HepG2 (cell line): ENCODE results near the gene AMER1. TPM values are rescaled to one million over a fixed set of nuclear protein-coding genes. Genes with fewer than 3 reads are reported as not detected.

Experiments used
- ATAC-seq: fragments of 200-7000 bp; cut with Tn5 transposase; 3 replicates; pipeline ENCODE4 v1.9.1; 2020; ENCODE audit warnings: mild to moderate bottlenecking, moderate library complexity
- BruUV-seq: library from RNA; stranded (reverse); fragments of 400-500 nt; replicated peaks from 2 replicates; lab custom pipeline; 2021; lab: Mats Ljungman, UMichigan
- CTCF ChIA-PET: fragments of 300-600 bp; formaldehyde crosslinking; extraction: SDS; loops from one replicate; lab custom pipeline; 2021; ENCODE audit warnings: low total read pairs, inconsistent platforms, low intra/inter-chr PET ratio; lab: Yijun Ruan, JAX
- POLR2A ChIA-PET: fragments of 350-600 bp; sonication (Branson Sonifier 250); formaldehyde crosslinking; loops from one replicate; lab custom pipeline; 2020; ENCODE audit warnings: antibody characterized with exemption, inconsistent platforms; lab: Yijun Ruan, JAX
- DNase-seq: peaks from one replicate; pipeline ENCODE4 v3.0.0-alpha.2; 2015; ENCODE audit warnings: low spot score
- FAIRE-seq: peaks from 3 replicates; lab custom pipeline; 2011; peaks lifted over from hg19 to GRCh38; lab: Jason Lieb, UNC
- H2AFZ ChIP-seq: one replicate; pipeline ENCODE4 v1.6.1; 2011; ENCODE audit warnings: low read length, inconsistent platforms
- H3K27ac ChIP-seq: fragments of 300-600 bp; 3 replicates; pipeline ENCODE4 v1.8.0; 2011; ENCODE audit warnings: mixed run types, mild to moderate bottlenecking, mixed read lengths, low read length, inconsistent platforms; ENCODE audit not compliant: insufficient read depth; ENCODE audit errors: extremely low read length
- H3K27me3 ChIP-seq, 2 experiments: fragments of 200-600 bp in 1 of 2; 2 replicates in 1 of 2; 3 replicates in 1 of 2; pipeline versions ENCODE4 v1.6.0 to v1.8.0; 2011; ENCODE audit warnings: low read length in 2 of 2, mild to moderate bottlenecking in 2 of 2, moderate library complexity in 2 of 2, inconsistent platforms in 1 of 2; ENCODE audit not compliant: insufficient read depth in 2 of 2, control insufficient read depth in 1 of 2
- H3K36me3 ChIP-seq, 2 experiments: fragments of 200-600 bp in 1 of 2; replicated peaks in 1 of 2; 2 replicates in 1 of 2; 3 replicates in 1 of 2; pipeline versions ENCODE4 v1.5.1 to v1.8.0; 2011; ENCODE audit warnings: low read length in 2 of 2, inconsistent platforms in 1 of 2; ENCODE audit not compliant: insufficient read depth in 2 of 2, control insufficient read depth in 1 of 2
- H3K4me1 ChIP-seq: 2 replicates; pipeline ENCODE4 v1.5.1; 2012; ENCODE audit warnings: low read length, inconsistent platforms; ENCODE audit not compliant: insufficient read depth
- H3K4me2 ChIP-seq: 2 replicates; pipeline ENCODE4 v1.6.0; 2011; ENCODE audit warnings: low read depth, low read length, inconsistent platforms
- H3K4me3 ChIP-seq, 3 experiments: fragments of 200-600 bp in 1 of 3; sonication (generic), shearing (Covaris generic) in 1 of 3; replicated peaks in 1 of 3; 2 replicates each; pipeline ENCODE4 v1.5.1; 2011 to 2016; ENCODE audit warnings: low read length in 3 of 3, inconsistent platforms in 2 of 3, low read depth in 2 of 3, mild to moderate bottlenecking in 2 of 3, control low read depth in 1 of 3, mixed read lengths in 1 of 3; ENCODE audit not compliant: insufficient read depth in 1 of 3
- H3K79me2 ChIP-seq: one replicate; pipeline ENCODE4 v1.6.1; 2011; ENCODE audit warnings: low read length, inconsistent platforms; ENCODE audit not compliant: insufficient read depth
- H3K9ac ChIP-seq: 2 replicates; pipeline ENCODE4 v1.6.0; 2011; ENCODE audit warnings: mild to moderate bottlenecking, low read depth, low read length, inconsistent platforms; ENCODE audit not compliant: insufficient read depth
- H3K9me3 ChIP-seq: 2 replicates; pipeline ENCODE4 v1.5.1; 2012; ENCODE audit warnings: mild to moderate bottlenecking, low read length
- H4K20me1 ChIP-seq: 2 replicates; pipeline ENCODE4 v1.6.0; 2011; ENCODE audit warnings: inconsistent platforms, mild to moderate bottlenecking, low read length, moderate library complexity; ENCODE audit not compliant: insufficient read depth
- CAMTA2 ChIP-seq: sonication (generic); formaldehyde crosslinking; IDR thresholded peaks from 2 replicates; pipeline ENCODE4 v1.4.0; 2020; ENCODE audit warnings: mild to moderate bottlenecking, missing genetic modification reagents, borderline replicate concordance
- CSRNP1 ChIP-seq: sonication (generic); formaldehyde crosslinking; IDR thresholded peaks from 2 replicates; pipeline ENCODE4 v1.8.1; 2023; ENCODE audit warnings: mild to moderate bottlenecking, missing genetic modification reagents
- E2F2 ChIP-seq: sonication (generic); formaldehyde crosslinking; IDR thresholded peaks from 2 replicates; pipeline ENCODE4 v1.4.0; 2020; ENCODE audit warnings: missing genetic modification reagents, borderline replicate concordance
- ETV6 ChIP-seq: sonication (generic); formaldehyde crosslinking; conservative IDR thresholded peaks from 2 replicates; pipeline ENCODE4 v1.4.0; 2020; ENCODE audit warnings: missing genetic modification reagents
- HNRNPL ChIP-seq: fragments of 200-400 bp; formaldehyde crosslinking; IDR thresholded peaks from 2 replicates; pipeline ENCODE4 v1.6.1; 2017; ENCODE audit warnings: mild to moderate bottlenecking, low read depth, low read length
- JUND ChIP-seq: sonication (generic); formaldehyde crosslinking; IDR thresholded peaks from 2 replicates; pipeline ENCODE4 v1.8.0; 2022; ENCODE audit warnings: mild to moderate bottlenecking, missing genetic modification reagents
- NCOA5 ChIP-seq: sonication (generic); formaldehyde crosslinking; IDR thresholded peaks from 2 replicates; pipeline ENCODE4 v1.4.0; 2020; ENCODE audit warnings: missing genetic modification reagents
- PLRG1 ChIP-seq: fragments of 450-650 bp; conservative IDR thresholded peaks from 2 replicates; pipeline ENCODE4 v1.6.1; 2016
- SOX13 ChIP-seq, 3 experiments: fragments of 450-650 bp in 1 of 3; sonication (generic) in 1 of 3; formaldehyde crosslinking in 1 of 3; IDR thresholded peaks in 2 of 3; conservative IDR thresholded peaks in 1 of 3; 2 replicates each; pipeline versions ENCODE4 v1.5.0 to v1.6.1; 2016 to 2020; ENCODE audit warnings: antibody characterized with exemption in 1 of 3, mild to moderate bottlenecking in 1 of 3, missing compliant biosample characterization in 1 of 3, missing genetic modification reagents in 1 of 3, moderate library complexity in 1 of 3
- SP1 ChIP-seq, 2 experiments: fragments of 450-650 bp in 1 of 2; sonication (generic) in 1 of 2; formaldehyde crosslinking in 1 of 2; IDR thresholded peaks; 2 replicates each; pipeline versions ENCODE4 v1.4.0 to v1.6.1; 2016 to 2020; ENCODE audit warnings: missing genetic modification reagents in 1 of 2
- STAG1 ChIP-seq: sonication (generic); formaldehyde crosslinking; IDR thresholded peaks from 2 replicates; pipeline ENCODE4 v1.4.0; 2020; ENCODE audit warnings: missing genetic modification reagents
- TBX2 ChIP-seq: sonication (generic); formaldehyde crosslinking; IDR thresholded peaks from 2 replicates; pipeline ENCODE4 v1.5.0; 2020; ENCODE audit warnings: missing genetic modification reagents, mild to moderate bottlenecking, borderline replicate concordance
- ZFP37 ChIP-seq: sonication (generic); formaldehyde crosslinking; IDR thresholded peaks from 2 replicates; pipeline ENCODE4 v1.4.0; 2020; ENCODE audit warnings: missing genetic modification reagents, borderline replicate concordance
- WGBS: methylation state at CpG from one replicate; pipeline ENCODE4 v1.1.6; 2017; ENCODE audit warnings: low lambda C conversion rate; 5-methylcytosine and 5-hydroxymethylcytosine counted together
- in situ Hi-C: cut with HindIII; loops from 2 replicates; pipeline ENCODE4 v1.10.0; 2017; ENCODE audit warnings: low pct_unique_long_range_greater_than_20kb; ENCODE audit not compliant: extremely low pct_ligation_motif_present
- intact Hi-C: fragments of 100-400 bp; cut with micrococcal nuclease; formaldehyde crosslinking; loops from one replicate; pipeline ENCODE4 v1.10.0; 2022; ENCODE audit not compliant: unreplicated experiment
- polyA plus RNA-seq, 8 experiments: library from polyadenylated mRNA; depleted of rRNA in 3 of 8; stranded (reverse) in 7 of 8; unstranded in 1 of 8; fragments of >200 nt; fragmentation: Illumina TruSeq in 4 of 8; extraction: Trizol in 4 of 8; gene quantifications; 2 replicates each; pipeline versions ENCODE4 v1.2.1 to v1.2.3, GENCODE V29; 2011 to 2016; ENCODE audit warnings: low read depth in 4 of 8, missing spikeins in 1 of 8, mixed read lengths in 1 of 8; ENCODE audit not compliant: insufficient read depth in 1 of 8
- total RNA-seq, 5 experiments: library from RNA; depleted of rRNA; stranded (reverse); fragments of >200 nt; fragmentation: Illumina TruSeq; extraction: Trizol; gene quantifications; 2 replicates each; pipeline ENCODE4 v1.2.3, GENCODE V29; 2016; ENCODE audit warnings: low read depth in 1 of 5
- TF ChIP-seq, protein P1 (sequence below): IDR thresholded peaks from 2 replicates; pipeline ENCODE4 v1.6.1; 2016; ENCODE audit warnings: low read depth

AMER1 gene
- total and polyA plus RNA-seq, 2 of the 13 experiments (the other 11 are each of a cell fraction or from before 2014, with no cell fraction given), result 2.8 to 10.8 TPM

GRCh38 chrX:64205735-64206501, 410 bp upstream of the AMER1 start:
- peak; percentile 56 for FAIRE-seq
- POLR2A ChIA-PET, result interaction anchor here (1.3 to 2.1 kb wide), 2 partner anchors 19 to 53 kb away, joined by 3 to 7 read pairs; no protein-coding TSS in a partner anchor
- in situ Hi-C loops, result no loop called here
- H4K20me1 ChIP-seq, result 0 out of 2 replicates have a peak, but pooled peaks cover 2% of the 10 kb centered on the region
- intact Hi-C loops, result loop anchor here (2.0 kb wide), 2 partner anchors 53 to 113 kb away; no protein-coding TSS in a partner anchor
- peak overlapping the region; percentile 90 for H3K27ac ChIP-seq
- no peaks in the 10 kb centered on the region for H3K9me3 ChIP-seq
- no peaks in the 10 kb centered on the region; a peak in 1 of 5 replicates for H3K27me3 ChIP-seq
- peak; percentile 85 for ATAC-seq
- whole genome bisulfite sequencing, result 0% methylated on average over 3 of the region's 45 CpGs
- BruUV-seq, result TSS peak; percentile 92
- no peaks in the 10 kb centered on the region for H3K36me3 ChIP-seq
- peak; percentile 81 for DNase-seq
- peak overlapping the region; percentile 15 for H2AFZ ChIP-seq
- CTCF ChIA-PET, result no interaction called here
- peak overlapping the region; percentile 71 for H3K9ac ChIP-seq
- H3K4me2 ChIP-seq, result peak overlapping the region; percentile 82
- H3K4me1 ChIP-seq, result peaks cover 18% of the 10 kb centered on the region
- peak overlapping the region; percentile 73 to 78 (median 74) for H3K4me3 ChIP-seq
- peaks cover 8% of the 10 kb centered on the region for H3K79me2 ChIP-seq
- TF ChIP-seq CSRNP1 (CRISPR knock-in tag) (no peak), SOX13 (IDR thresholded peaks at IDR 0.05) (no peak), SOX13 (CRISPR knock-in tag; conservative IDR thresholded peaks at IDR 0.05 in 1 of 2, IDR thresholded peaks at IDR 0.05 in 1 of 2) (no peak), E2F2 (no peak), STAG1 (CRISPR knock-in tag) (0 out of 2 replicates have a peak, but pooled peaks have one; percentile 28), ETV6 (CRISPR knock-in tag) (no peak), CAMTA2 (CRISPR knock-in tag) (no peak), ZFP37 (CRISPR knock-in tag) (no peak), NCOA5 (CRISPR knock-in tag) (no peak), HNRNPL (0 out of 2 replicates have a peak, but pooled peaks have one; percentile 26), TBX2 (CRISPR knock-in tag) (0 out of 2 replicates have a peak, but pooled peaks have one; percentile 2), JUND (CRISPR knock-in tag) (no peak), PLRG1 (no peak), SP1 (IDR thresholded peaks at IDR 0.05) (no peak), SP1 (CRISPR knock-in tag; IDR thresholded peaks at IDR 0.05) (peak; percentile 76)
- TF ChIP-seq, protein P1, sequence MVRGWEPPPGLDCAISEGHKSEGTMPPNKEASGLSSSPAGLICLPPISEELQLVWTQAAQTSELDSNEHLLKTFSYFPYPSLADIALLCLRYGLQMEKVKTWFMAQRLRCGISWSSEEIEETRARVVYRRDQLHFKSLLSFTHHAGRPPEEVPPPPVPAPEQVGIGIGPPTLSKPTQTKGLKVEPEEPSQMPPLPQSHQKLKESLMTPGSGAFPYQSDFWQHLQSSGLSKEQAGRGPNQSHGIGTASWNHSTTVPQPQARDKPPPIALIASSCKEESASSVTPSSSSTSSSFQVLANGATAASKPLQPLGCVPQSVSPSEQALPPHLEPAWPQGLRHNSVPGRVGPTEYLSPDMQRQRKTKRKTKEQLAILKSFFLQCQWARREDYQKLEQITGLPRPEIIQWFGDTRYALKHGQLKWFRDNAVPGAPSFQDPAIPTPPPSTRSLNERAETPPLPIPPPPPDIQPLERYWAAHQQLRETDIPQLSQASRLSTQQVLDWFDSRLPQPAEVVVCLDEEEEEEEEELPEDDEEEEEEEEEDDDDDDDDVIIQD (CRISPR knock-in tag), result no peak
